GM19023 (cell line): ENCODE data around the gene KRT40.

Experiments used
- ATAC-seq: cut with Tn5 transposase; IDR thresholded peaks from one replicate; pipeline ENCODE4 v1.9.1; 2021; ENCODE audit warnings: mild to moderate bottlenecking, moderate library complexity; ENCODE audit not compliant: unreplicated experiment

Gene KRT40

GRCh38 chr17:40997361-40997760, 13.2 kb upstream of the KRT40 start:
- no peak for ATAC-seq

GRCh38 chr17:40996829-40997228, 12.7 kb upstream of the KRT40 start:
- no peak for ATAC-seq

- no peak for ATAC-seq
Measured at GRCh38 chr17:40995116-40995515, 11.0 kb upstream of the KRT40 start.

- no peak for ATAC-seq
Measured at GRCh38 chr17:40993839-40994238, 9.7 kb upstream of the KRT40 start, which contains the start of gene KRTAP3-3. Gene KRTAP3-3 (minus strand): TSS chr17:40994164. CDS start chr17:40994097, 67 bp downstream.

- ATAC-seq: no peak
Measured at GRCh38 chr17:40993084-40993483, 9.0 kb upstream of the KRT40 start.

- no peak for ATAC-seq
Measured at GRCh38 chr17:40992666-40993065, 8.5 kb upstream of the KRT40 start.

GRCh38 chr17:40986920-40987319, 2.8 kb upstream of the KRT40 start:
- no peak for ATAC-seq

- no peak for ATAC-seq
Measured at GRCh38 chr17:40981115-40981514, 3.0 kb downstream of the KRT40 start.

GRCh38 chr17:40980596-40980995, 3.5 kb downstream of the KRT40 start:
- no peak for ATAC-seq

- ATAC-seq: no peak
Measured at GRCh38 chr17:40980117-40980516, 4.0 kb downstream of the KRT40 start.

- ATAC-seq: no peak
Measured at GRCh38 chr17:40978575-40979151, 5.5 kb downstream of the KRT40 start.

GRCh38 chr17:40975516-40975915, 8.6 kb downstream of the KRT40 start:
- ATAC-seq: no peak

GRCh38 chr17:40974366-40974765, 9.8 kb downstream of the KRT40 start:
- ATAC-seq: no peak

GRCh38 chr17:40967582-40967981, 16.5 kb downstream of the KRT40 start:
- ATAC-seq: no peak

- ATAC-seq: no peak
Measured at GRCh38 chr17:40966848-40967247, 17.3 kb downstream of the KRT40 start, which contains the start of gene KRT39. Gene KRT39 (minus strand): TSS chr17:40966948. CDS start chr17:40966856, 92 bp downstream.

GRCh38 chr17:40963838-40964237, 20.3 kb downstream of the KRT40 start:
- no peak for ATAC-seq

- no peak for ATAC-seq
Measured at GRCh38 chr17:40962059-40962561, 22.0 kb downstream of the KRT40 start.

GRCh38 chr17:40961591-40961990, 22.5 kb downstream of the KRT40 start:
- ATAC-seq: no peak

GRCh38 chr17:40960144-40960543, 24.0 kb downstream of the KRT40 start:
- ATAC-seq: no peak

GRCh38 chr17:40958086-40958953, 25.8 kb downstream of the KRT40 start:
- no peak for ATAC-seq

- ATAC-seq: no peak
Measured at GRCh38 chr17:40956401-40957254, 27.5 kb downstream of the KRT40 start.
